ENCODE results near the gene APOB.

The APOB gene

DNA sequence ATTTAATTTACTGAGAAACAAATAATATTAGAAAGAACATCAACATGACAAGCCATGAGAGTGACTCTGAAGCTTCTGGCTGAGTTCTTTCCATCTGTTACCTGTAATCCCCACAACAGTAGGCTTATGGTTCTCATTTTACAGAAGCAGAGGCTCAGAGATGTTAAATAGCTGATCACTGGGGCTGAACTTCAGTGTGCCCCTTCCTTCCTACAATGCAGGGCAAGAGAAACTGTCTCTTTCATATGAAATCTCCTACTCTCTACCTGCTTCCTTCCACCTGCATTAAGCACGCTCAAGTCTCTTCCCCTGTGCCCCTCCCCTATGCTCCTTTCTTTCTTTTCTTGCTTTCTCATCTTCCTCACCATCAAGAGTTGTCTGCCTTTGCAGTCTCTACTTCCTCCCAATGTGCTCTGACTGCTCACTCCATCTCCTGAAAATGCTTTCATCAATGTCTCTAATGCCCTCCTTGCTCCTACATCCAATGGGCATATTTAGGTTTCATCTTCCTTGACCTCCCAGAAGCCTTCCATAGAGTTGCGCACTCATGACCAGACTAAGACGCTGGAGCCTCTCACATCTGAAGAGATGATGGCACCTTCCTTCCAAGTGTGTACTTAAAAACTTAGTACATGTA is 23.7 kb downstream of the APOB start:
- no peak for DNase-seq (ENCODE audit: low read depth in 2 of 2)

GRCh38 chr2:21019678-21020021 is 24.2 kb downstream of the APOB start:
- no peak for DNase-seq (ENCODE audit: low read depth in 2 of 2)

GRCh38 chr2:21019000-21019677 is 24.7 kb downstream of the APOB start:
- DNase-seq (ENCODE audit: low read depth in 2 of 2) = no peak

DNA sequence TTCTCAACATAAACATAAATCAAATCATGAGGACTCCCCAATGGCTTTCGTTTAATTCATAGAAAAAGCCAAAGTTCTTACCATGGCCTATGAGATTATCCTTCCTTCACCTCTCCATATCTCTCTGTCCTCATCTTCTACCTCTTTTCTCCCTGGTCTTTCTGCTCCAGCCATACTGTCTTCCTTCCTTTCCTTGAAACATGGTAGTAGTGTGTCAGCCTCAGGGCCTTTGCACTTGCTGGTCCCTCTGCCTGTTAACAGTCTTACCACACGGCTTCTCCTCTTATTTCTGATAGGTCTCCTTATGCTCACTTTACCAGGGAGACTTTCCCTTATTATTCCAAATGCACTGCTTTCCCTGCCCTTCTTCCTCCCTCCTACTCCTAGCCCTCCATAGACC is 25.6 kb downstream of the APOB start:
- DNase-seq (ENCODE audit: low read depth in 2 of 2) = no peak

- no peak for DNase-seq (ENCODE audit: low read depth in 2 of 2)
These were observed 26.1 kb downstream of the APOB start for GRCh38 chr2:21017748-21018276.

- no peak for DNase-seq (ENCODE audit: low read depth in 2 of 2)
These were observed 28.6 kb downstream of the APOB start for GRCh38 chr2:21015281-21015645.

DNA sequence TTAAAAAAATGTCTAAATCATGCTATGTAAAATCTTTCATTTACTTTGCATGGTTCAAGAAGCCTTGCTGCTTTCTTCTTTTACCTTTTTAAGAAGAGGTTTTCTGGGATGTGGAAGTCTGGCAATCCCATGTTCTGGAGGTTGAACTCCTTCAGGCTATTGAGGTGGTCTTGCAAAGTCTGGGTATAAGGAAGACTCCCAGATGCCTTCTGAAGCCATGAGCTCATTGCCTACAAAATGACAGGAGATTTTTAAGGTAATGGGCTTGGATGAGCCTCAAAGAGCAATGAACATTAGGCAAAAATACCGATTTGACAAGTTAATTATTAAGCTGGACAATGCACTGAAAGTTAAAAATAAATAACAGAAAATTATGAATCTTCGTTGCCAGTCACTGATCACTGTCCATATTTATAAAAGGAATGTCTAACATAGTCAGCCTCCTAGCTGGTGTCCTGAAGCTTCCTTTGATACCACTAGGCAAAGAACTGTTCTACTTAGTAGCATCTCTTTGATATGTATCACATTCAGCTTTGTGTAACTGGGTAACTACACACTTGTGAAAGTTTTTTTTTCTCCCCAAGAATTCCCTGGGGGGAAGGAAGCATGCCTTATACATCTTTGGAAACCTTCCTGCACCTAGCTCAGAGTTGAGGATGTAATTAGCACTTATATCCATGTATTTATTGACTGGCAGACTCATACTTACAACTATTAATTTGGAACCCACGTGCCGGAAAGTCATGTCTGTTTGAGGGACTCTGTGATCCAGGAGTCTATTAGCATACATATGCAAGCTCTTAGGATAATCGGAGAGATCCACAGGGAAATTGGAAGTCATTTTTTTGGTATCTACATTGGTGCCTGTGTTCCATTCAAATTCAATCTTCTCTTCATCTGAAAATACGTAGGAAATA is 29.3 kb downstream of the APOB start:
- no peak for DNase-seq (ENCODE audit: low read depth in 2 of 2)

- no peak for DNase-seq (ENCODE audit: low read depth in 2 of 2)
These were observed 30.6 kb downstream of the APOB start for GRCh38 chr2:21013043-21013816.

- DNase-seq (ENCODE audit: low read depth in 2 of 2) = no peak
These were observed 31.3 kb downstream of the APOB start for GRCh38 chr2:21012557-21012937.

GRCh38 chr2:21011876-21012556 is 31.9 kb downstream of the APOB start:
- no peak for DNase-seq (ENCODE audit: low read depth in 2 of 2)

GRCh38 chr2:21011453-21011852 is 32.4 kb downstream of the APOB start:
- DNase-seq (ENCODE audit: low read depth in 2 of 2) = no peak

GRCh38 chr2:21010813-21011439 is 32.9 kb downstream of the APOB start:
- DNase-seq (ENCODE audit: low read depth in 2 of 2) = no peak

GRCh38 chr2:21009662-21010225 is 34.1 kb downstream of the APOB start:
- no peak for DNase-seq (ENCODE audit: low read depth in 2 of 2)

DNA sequence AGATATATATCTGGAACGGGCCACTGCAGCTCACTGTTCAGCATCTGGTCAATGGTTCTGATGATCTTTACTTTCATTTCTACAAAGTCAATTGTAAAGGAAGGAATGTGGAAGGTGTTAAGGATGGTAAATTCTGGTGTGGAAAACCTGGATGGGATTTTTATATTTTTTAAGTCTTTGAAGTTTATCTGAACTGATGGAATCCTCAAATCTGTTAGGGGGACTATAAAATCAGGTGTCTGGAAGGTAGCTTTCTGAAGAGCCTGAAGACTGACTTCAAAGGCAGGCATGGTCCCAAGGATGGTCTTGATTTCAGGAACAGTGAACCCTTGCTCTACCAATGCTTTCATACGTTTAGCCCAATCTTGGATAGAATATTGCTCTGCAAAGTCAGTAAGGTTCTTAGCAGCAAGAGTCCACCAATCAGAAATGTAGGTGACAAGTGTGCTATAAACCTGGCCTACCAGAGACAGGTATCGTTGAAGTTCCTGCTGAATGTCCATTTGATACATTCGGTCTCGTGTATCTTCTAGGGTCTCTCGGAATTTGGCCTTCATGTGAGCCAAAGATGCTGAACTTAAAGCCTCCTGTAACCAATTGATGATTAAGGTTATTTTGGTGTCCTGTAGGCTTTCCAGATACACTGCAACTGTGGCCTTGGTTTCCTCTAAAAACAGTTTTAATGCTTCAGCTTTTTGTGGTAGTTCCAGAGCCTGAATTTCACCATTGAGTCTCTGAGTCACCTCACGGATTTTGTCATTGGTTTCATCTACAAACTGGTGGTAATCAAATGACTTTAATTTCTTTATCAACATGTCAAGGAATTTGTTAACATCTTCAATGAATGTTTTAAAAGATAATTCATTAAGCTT is 34.8 kb downstream of the APOB start:
- no peak for DNase-seq (ENCODE audit: low read depth in 2 of 2)

DNA sequence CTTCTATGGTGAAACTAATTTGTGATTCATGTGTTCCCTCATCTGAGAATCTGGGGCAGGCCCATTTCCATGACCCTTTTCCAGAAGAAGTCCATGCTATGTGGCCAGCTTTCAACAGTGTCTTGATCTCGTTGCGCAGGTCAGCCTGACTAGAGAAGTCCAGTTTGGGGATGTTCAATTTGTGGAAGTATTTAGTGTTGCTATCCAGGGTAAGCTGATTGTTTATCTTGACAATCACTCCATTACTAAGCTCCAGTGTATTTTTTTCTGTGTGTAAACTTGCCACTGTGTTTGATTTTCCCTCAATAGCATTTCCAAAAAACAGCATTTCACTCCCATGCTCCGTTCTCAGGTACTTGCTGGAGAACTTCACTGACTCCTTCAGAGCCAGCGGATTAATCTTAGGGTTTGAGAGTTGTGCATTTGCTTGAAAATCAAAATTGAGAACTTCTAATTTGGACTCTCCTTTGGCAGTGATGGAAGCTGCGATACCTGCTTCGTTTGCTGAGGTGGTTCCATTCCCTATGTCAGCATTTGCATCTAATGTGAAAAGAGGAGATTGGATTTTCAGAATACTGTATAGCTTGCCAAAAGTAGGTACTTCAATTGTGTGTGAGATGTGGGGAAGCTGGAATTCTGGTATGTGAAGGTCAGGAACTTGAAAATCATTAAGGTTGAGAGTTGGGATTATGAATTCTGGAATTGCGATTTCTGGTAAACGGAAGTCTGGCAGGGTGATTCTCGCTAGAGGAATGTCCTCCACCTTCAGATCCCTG is 35.7 kb downstream of the APOB start:
- no peak for DNase-seq (ENCODE audit: low read depth in 2 of 2)

- no peak for DNase-seq (ENCODE audit: low read depth in 2 of 2)
These were observed 36.5 kb downstream of the APOB start for GRCh38 chr2:21007129-21008013.

- no peak for DNase-seq (ENCODE audit: low read depth in 2 of 2)
These were observed 37.3 kb downstream of the APOB start for GRCh38 chr2:21006423-21007128.
